HFFc6 (cell line): ENCODE data around the gene ANKMY1. TPM values are rescaled to one million over a fixed set of nuclear protein-coding genes. Genes with fewer than 3 reads are reported as not detected.

ENCODE experiments used
- DNase-seq: peaks from one replicate; pipeline ENCODE4 v3.0.0-alpha.2; 2018
- H3K27ac Mint-ChIP-seq: 2 replicates; pipeline ENCODE4 v1.8.0; 2020; ENCODE audit warnings: mild to moderate bottlenecking, mixed read lengths
- H3K27me3 Mint-ChIP-seq: 2 replicates; pipeline ENCODE4 v1.8.0; 2021; ENCODE audit warnings: mild to moderate bottlenecking, moderate library complexity, mixed read lengths; ENCODE audit not compliant: insufficient read depth
- H3K36me3 Mint-ChIP-seq: 2 replicates; pipeline ENCODE4 v1.8.0; 2021; ENCODE audit warnings: low read depth, mixed read lengths
- H3K4me1 Mint-ChIP-seq: 2 replicates; pipeline ENCODE4 v1.8.0; 2020; ENCODE audit warnings: low read depth, mixed read lengths
- H3K4me3 Mint-ChIP-seq: 2 replicates; pipeline ENCODE4 v1.8.0; 2020; ENCODE audit warnings: mild to moderate bottlenecking, moderate library complexity, mixed read lengths
- H3K9me3 Mint-ChIP-seq: 2 replicates; pipeline ENCODE4 v1.8.0; 2020; ENCODE audit warnings: mild to moderate bottlenecking, mixed read lengths
- total RNA-seq, 6 experiments: library from RNA; stranded (reverse); fragmentation: NEBNext Ultra II Directional; extraction: Animal tissue kit (Norgen Biotek cat#: 25700); gene quantifications; 2 replicates in 1 of 6; 3 replicates in 5 of 6; pipeline ENCODE4 v1.2.3, GENCODE V29; 2021
- TF ChIP-seq, protein P1 (sequence below): fragments of 200-600 bp; sonication (generic); IDR thresholded peaks from 2 replicates; pipeline ENCODE4 v1.5.0; 2021; ENCODE audit warnings: antibody characterized with exemption, mild to moderate bottlenecking

Gene ANKMY1
- total RNA-seq, 6 experiments from 2014 or later, result 4.4 to 5.6 (median 5.2) TPM

DNA sequence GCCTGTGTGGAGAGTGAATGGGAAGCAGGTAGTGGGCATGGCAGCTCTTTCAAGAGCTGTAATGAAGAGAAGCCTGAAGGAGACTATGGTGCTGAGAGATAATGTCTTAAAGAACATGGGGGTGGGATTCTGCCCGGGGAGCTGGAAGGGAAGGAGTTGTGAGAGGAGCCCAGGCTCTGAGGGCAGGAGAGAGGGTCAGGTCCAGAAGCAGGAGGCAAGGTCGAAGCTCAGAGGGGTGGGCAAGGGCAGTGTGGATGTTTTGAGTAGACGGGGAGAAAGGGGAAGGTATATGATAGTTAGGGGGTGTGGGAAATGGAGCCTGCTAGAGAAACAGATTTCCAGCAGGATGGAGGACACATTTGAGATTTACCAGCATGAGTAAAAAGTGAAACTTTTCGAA, 30.9 kb upstream of the ANKMY1 start:
- DNase-seq, result no peak
- TF ChIP-seq, protein P1, sequence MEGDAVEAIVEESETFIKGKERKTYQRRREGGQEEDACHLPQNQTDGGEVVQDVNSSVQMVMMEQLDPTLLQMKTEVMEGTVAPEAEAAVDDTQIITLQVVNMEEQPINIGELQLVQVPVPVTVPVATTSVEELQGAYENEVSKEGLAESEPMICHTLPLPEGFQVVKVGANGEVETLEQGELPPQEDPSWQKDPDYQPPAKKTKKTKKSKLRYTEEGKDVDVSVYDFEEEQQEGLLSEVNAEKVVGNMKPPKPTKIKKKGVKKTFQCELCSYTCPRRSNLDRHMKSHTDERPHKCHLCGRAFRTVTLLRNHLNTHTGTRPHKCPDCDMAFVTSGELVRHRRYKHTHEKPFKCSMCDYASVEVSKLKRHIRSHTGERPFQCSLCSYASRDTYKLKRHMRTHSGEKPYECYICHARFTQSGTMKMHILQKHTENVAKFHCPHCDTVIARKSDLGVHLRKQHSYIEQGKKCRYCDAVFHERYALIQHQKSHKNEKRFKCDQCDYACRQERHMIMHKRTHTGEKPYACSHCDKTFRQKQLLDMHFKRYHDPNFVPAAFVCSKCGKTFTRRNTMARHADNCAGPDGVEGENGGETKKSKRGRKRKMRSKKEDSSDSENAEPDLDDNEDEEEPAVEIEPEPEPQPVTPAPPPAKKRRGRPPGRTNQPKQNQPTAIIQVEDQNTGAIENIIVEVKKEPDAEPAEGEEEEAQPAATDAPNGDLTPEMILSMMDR, result no peak
- no peaks in the 10 kb centered on the region; the same call in 1 of the 2 replicates for H3K36me3 Mint-ChIP-seq
- peaks cover 39% of the 10 kb centered on the region for H3K4me1 Mint-ChIP-seq
- H3K9me3 Mint-ChIP-seq, result no peaks in the 10 kb centered on the region
- no peak overlapping the region for H3K27ac Mint-ChIP-seq
- peaks cover 5% of the 10 kb centered on the region for H3K27me3 Mint-ChIP-seq
- no peak overlapping the region; the same call in 1 of the 2 replicates for H3K4me3 Mint-ChIP-seq

DNA sequence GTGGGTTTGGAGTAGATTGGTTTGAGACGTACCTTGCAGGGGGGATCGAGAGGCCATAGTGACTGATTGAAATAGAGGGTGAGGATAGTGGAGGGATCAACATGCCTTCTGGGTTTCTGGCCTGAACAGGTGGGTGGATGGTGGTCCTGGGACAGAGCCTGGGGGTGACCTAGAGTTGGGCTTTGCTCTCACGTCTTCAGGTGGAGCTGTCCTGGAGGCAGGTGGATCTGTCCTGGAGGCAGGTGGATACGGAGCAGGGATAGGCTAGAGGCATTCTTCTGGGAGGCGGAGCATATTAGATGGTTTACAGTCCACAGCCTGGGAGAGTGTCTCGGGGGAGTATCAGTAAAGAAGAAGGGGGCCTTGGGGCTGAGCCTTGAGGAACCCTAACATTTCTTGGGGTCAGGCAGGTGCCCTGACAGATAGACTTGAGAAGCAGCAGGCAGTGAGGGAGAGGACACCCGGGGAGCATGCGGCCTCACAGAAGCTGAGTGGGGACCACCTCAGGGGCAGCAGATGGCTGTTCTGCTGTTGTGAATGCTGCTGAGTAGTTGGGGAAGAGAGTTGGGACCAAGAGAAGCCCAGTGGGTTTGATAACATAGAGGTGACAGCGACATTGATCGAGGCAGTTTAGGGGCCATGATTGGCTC, 30.3 kb upstream of the ANKMY1 start:
- TF ChIP-seq, protein P1, result no peak
- no peak for DNase-seq
- Mint-ChIP-seq H3K27ac (peak overlapping the region; percentile 1; the same call in 1 of the 2 replicates), H3K4me3 (peak overlapping the region; percentile 93), H3K4me1 (peaks cover 44% of the 10 kb centered on the region), H3K9me3 (no peaks in the 10 kb centered on the region), H3K27me3 (peaks cover 5% of the 10 kb centered on the region), H3K36me3 (no peaks in the 10 kb centered on the region; the same call in 1 of the 2 replicates)

DNA sequence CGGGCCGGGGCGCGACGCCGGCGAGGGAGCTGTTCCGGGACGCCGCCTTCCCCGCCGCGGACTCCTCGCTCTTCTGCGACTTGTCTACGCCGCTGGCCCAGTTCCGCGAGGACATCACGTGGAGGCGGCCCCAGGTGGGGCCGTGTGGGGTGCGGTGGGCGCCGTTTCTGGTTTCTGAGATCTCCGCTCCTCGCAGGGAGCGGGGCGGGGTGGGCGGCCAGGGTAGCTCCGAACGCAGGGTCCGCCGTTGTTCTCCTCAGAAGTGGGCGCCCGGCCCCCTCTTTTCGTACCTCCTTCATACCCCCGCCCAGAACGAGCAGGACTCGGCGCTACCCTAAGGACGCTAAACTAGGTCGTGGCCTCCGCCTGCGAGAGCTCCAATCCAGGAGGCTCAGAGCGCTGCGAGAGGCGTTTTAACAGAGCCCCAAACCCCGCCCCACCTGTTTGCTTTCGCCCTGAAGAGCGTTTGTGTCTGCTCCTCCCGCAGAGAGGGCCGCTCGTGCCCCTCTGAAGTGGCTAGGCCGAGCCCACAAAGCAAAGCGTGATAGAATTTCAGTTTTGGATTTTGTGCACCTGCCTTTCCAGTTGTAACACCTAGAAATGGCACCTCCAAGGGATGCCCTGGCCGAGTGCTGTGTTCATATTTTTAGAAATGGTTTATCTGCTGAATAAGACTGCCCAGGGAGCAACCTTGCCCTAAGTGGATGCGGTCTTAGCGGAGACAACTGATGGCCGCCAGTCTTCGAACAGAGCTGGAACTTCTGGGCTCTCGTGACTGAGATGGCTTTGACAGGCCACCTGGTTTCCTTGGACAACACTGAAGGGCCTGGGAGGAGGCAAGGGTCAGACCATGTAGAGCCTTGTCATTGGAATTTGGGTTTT, 29.4 kb upstream of the ANKMY1 start:
- DNase-seq, result peak; percentile 5
- peaks cover 4% of the 10 kb centered on the region for H3K36me3 Mint-ChIP-seq
- H3K27me3 Mint-ChIP-seq, result peaks cover 6% of the 10 kb centered on the region
- H3K4me1 Mint-ChIP-seq, result peaks cover 54% of the 10 kb centered on the region
- H3K4me3 Mint-ChIP-seq, result peak overlapping the region; percentile 93
- TF ChIP-seq, protein P1, result no peak
- H3K9me3 Mint-ChIP-seq, result no peaks in the 10 kb centered on the region
- H3K27ac Mint-ChIP-seq, result peak overlapping the region; percentile 60; the same call in 1 of the 2 replicates

DNA sequence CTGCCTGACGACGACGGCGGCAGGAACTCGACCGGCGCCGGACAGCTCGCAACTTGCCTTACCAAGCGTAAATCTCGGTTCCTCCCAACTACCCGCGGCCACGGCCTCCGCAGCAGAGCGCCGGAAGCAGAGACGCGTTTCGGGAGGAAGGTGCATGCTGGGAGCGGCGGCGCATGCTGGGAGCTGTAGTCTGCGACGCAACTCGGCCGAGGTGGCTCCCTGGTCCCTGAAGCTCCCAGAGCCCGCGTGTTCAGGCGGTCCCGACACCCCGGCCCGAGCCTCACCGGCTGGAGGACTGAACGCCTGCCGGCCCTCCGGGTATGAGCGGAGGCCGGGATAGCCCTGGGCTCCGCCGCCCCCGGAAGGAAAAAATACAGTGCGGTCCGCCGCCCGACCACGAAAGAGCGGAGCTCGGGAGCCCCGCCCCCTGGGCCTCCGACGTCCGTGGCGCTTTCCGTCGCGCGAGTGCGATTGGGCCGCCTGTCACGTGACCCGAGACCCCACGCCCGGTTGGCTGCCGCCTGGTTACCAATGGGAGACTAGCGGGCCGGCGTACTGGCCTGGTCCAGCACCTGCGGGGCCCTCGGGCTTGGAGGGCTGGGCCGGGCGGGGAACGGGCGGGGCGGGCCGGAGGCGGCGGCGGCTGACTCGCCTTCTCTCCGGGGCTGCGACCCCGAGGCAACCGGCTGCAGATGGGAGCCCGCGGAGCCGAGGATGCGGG, 28.6 kb upstream of the ANKMY1 start, which contains the start of gene CAPN10:
CAPN10 (plus strand) TSS at position 537 of the 721 bp plus-strand sequence; CDS start at position 715, 178 bp downstream.
- TF ChIP-seq, protein P1, result no peak; the same call in 1 of the 2 replicates
- DNase-seq, result peak; percentile 94
- Mint-ChIP-seq H3K9me3 (no peaks in the 10 kb centered on the region), H3K36me3 (peaks cover 12% of the 10 kb centered on the region), H3K4me1 (peaks cover 59% of the 10 kb centered on the region), H3K4me3 (peak within 1 kb of the TSS; percentile 97), H3K27ac (peak within 1 kb of the TSS; percentile 90), H3K27me3 (peaks cover 6% of the 10 kb centered on the region)

DNA sequence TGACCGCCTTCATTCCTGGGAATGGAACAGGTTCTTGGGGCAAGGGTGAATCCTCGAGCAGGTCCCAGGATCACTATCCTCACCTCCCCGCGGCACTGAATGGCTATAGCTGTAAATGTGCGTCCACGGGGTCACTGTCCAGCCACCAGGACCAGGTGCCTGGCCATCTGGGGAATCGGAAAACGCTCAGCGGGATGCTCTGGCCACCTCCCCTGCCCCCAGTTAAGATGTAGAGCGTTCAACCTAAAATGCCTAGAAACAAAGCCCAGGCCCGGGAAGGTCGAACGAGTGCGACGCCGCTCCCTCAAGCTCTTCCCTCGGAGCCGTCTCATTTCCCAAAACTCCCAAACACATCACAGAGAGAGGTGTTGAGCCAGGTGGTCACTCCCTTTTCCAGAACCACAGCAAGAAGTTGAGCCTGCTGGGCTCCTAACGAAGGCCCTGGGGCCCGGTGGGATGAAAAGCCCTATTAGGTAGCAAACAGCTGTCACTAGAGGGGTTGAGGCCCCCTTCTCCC, 28.0 kb upstream of the ANKMY1 start:
- TF ChIP-seq, protein P1, result no peak
- H3K27me3 Mint-ChIP-seq, result peaks cover 6% of the 10 kb centered on the region
- DNase-seq, result no peak

More for the DNA sequence above, 28.0 kb upstream of the ANKMY1 start:
- Mint-ChIP-seq H3K27ac (peak overlapping the region; percentile 90), H3K4me1 (peaks cover 57% of the 10 kb centered on the region), H3K9me3 (0 out of 2 replicates have a peak, but pooled peaks cover 4% of the 10 kb centered on the region), H3K36me3 (peaks cover 18% of the 10 kb centered on the region), H3K4me3 (peak overlapping the region; percentile 97)
